ENCODE measurements around the gene AGR2. TPM values are rescaled to one million over a fixed set of nuclear protein-coding genes. Genes with fewer than 3 reads are reported as not detected.

The AGR2 gene
- total RNA-seq, 1 donor from 2014 or later, result 93.0 TPM

DNA sequence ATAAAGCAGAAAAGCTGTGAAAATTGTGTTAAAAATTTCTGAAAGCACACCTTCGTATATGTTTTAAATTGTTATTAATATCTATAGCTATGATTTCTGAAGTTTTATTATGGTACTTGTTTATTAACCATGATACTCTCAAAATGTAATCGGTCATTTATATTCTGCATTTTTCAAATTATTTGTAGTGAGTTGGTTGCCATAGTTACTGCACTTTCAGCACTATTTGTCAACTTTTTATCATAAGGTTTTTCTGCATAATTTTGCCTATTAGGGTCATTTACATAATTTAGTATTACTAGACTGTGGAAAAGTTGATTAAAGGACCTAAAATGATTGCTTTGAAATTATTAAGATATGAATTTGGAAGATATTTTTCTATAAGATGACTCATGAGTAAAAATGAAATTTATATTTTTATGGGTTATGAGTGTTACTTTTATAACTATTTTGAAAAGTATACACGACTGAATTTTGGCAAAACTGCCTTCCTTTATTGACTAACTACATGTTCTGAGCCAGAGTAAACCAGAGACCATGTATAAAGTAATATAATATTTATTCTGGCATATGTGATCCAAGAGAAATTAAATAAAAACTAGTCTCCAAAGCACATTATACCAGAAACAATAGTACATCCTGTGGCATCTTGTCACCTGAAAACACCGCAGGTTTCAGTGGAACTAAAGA lies 7.9 kb upstream of the AGR2 start:
- Histone ChIP-seq H3K9me3 (no peaks in the 10 kb centered on the region), H3K4me1 (no peaks in the 10 kb centered on the region), H3K36me3 (no peaks in the 10 kb centered on the region), H3K27me3 (ENCODE audit: low read depth) (no peaks in the 10 kb centered on the region), H3K27ac (no peak overlapping the region), H3K4me3 (no peak overlapping the region)
- TF ChIP-seq, protein P1, sequence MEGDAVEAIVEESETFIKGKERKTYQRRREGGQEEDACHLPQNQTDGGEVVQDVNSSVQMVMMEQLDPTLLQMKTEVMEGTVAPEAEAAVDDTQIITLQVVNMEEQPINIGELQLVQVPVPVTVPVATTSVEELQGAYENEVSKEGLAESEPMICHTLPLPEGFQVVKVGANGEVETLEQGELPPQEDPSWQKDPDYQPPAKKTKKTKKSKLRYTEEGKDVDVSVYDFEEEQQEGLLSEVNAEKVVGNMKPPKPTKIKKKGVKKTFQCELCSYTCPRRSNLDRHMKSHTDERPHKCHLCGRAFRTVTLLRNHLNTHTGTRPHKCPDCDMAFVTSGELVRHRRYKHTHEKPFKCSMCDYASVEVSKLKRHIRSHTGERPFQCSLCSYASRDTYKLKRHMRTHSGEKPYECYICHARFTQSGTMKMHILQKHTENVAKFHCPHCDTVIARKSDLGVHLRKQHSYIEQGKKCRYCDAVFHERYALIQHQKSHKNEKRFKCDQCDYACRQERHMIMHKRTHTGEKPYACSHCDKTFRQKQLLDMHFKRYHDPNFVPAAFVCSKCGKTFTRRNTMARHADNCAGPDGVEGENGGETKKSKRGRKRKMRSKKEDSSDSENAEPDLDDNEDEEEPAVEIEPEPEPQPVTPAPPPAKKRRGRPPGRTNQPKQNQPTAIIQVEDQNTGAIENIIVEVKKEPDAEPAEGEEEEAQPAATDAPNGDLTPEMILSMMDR (IDR thresholded peaks at IDR 0.05), result no peak
- no peak for DNase-seq
- intact Hi-C loops (cut with DNase I), result no loop called here
- no peak for ATAC-seq

DNA sequence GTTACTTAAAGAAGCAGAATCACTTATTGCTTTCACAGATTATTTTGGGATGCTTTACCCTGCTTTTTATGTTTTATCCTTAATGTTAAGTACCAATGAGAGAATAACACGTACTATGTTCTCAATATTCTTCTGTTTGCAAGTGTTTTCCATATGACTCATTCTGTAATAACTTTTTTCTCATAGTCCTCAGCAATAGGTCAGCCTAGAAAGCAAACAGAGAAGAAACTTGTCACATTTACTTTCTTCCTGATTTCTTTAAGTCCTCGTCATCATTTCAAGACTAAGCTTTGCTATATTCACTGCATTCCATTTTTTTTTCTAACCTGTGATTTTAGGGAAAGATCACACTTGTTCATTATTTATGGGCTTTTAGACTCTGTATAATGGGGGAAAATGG lies 6.8 kb upstream of the AGR2 start:
- DNase-seq (no peak), ATAC-seq (peak in 1 of 2 donors; percentile 75)
- Histone ChIP-seq H3K27me3 (ENCODE audit: low read depth) (no peaks in the 10 kb centered on the region), H3K4me3 (no peak overlapping the region), H3K36me3 (no peaks in the 10 kb centered on the region), H3K4me1 (no peaks in the 10 kb centered on the region), H3K27ac (no peak overlapping the region), H3K9me3 (no peaks in the 10 kb centered on the region)
- TF ChIP-seq, protein P1 (IDR thresholded peaks at IDR 0.05), result no peak
- intact Hi-C loops (cut with DNase I), result no loop called here

DNA sequence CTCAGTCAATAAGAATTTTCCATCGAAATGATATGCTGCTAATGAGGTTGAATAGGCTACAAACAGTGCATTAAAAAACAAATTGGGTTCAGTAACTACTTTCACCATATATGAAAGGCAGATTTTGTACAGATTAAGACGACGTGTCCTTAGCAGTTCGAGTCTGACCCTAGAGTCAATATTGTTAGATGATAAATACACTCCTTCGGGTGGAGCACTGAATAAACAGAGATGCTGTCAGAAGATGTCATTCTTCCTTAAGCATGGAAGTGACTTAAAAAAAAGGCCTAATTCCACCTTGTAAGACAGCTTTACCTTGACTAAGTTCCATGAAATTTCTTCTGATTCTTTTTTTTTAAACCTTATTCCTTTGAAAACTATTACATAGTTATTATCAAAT lies 5.8 kb upstream of the AGR2 start:
- Histone ChIP-seq H3K9me3 (no peaks in the 10 kb centered on the region), H3K4me1 (no peaks in the 10 kb centered on the region), H3K27ac (no peak overlapping the region), H3K36me3 (no peaks in the 10 kb centered on the region), H3K27me3 (ENCODE audit: low read depth) (no peaks in the 10 kb centered on the region), H3K4me3 (no peak overlapping the region)
- intact Hi-C loops (cut with DNase I), result no loop called here
- DNase-seq (no peak), ATAC-seq (no peak)
- TF ChIP-seq, protein P1 (IDR thresholded peaks at IDR 0.05), result no peak

DNA sequence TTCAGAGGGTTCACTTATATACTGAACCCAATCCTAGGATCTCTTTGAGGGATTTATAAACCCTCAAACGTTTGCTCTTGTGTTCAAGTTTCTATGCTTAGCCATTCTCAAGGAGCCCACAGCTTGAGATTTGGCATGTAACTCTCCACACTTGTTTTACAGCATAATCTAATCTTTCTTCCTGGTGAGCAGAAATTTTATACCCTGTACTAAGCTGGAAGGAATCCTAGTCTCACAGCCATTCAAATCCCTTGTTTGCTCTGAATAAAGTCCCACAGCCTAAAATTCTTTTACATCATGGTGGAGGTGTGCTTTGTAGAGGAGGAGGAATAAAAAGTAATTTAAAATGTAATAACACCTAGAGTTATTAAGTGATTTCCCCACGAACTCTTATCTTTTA lies 5.3 kb upstream of the AGR2 start:
- no peaks in the 10 kb centered on the region for H3K9me3 ChIP-seq
- DNase-seq (no peak), ATAC-seq (peak in 1 of 2 donors; percentile 20)
- H3K36me3 ChIP-seq, result no peaks in the 10 kb centered on the region
- H3K27me3 ChIP-seq (ENCODE audit: low read depth), result no peaks in the 10 kb centered on the region
- no peaks in the 10 kb centered on the region for H3K4me1 ChIP-seq
- intact Hi-C loops (cut with DNase I), result no loop called here
- TF ChIP-seq, protein P1 (IDR thresholded peaks at IDR 0.05), result no peak
- H3K4me3 ChIP-seq, result no peak overlapping the region
- no peak overlapping the region for H3K27ac ChIP-seq

DNA sequence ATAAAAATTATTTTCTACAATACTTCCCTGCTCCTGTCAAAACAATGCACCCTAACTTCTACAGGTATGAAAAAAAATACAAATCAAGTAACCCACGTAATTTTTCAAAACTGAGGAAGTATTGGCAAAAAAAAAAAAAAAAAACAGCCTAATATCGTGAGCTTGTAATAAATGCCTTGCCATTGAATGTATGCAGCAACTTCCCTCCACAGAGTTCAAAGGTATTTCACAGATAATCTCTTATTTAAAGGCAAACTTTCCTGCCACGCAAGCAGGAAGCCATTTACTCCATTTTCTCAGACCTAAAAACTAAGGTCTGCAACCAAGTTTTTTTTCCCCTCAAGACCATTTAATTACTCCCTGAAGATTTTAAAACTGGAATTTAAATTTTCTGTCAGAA lies 642 bp upstream of the AGR2 start:
- Histone ChIP-seq H3K27ac (no peak overlapping the region), H3K27me3 (ENCODE audit: low read depth) (no peaks in the 10 kb centered on the region), H3K36me3 (no peaks in the 10 kb centered on the region), H3K9me3 (no peaks in the 10 kb centered on the region), H3K4me3 (no peak overlapping the region), H3K4me1 (no peaks in the 10 kb centered on the region)
- TF ChIP-seq, protein P1 (IDR thresholded peaks at IDR 0.05), result no peak
- DNase-seq, result no peak
- no peak for ATAC-seq
- intact Hi-C loops (cut with DNase I), result no loop called here

Data from lower lobe of right lung (tissue), 2 donors.